ENCODE results near the gene FNIP2. TPM values are rescaled to one million over a fixed set of nuclear protein-coding genes. Genes with fewer than 3 reads are reported as not detected.
A peak's percentile ranks its signal among the peaks of the same experiment; 100 is the strongest.

The FNIP2 gene
- total RNA-seq, 3 donors from 2014 or later (not counting 1 experiment from before 2014, with no cell fraction given): 19.4 to 22.6 (median 21.8) TPM

- no peak overlapping the region for H3K4me3 ChIP-seq (ENCODE audit: low read length)
Measured at GRCh38 chr4:158778156-158778711, 9.4 kb downstream of the FNIP2 start.

GRCh38 chr4:158778712-158779111 lies 9.9 kb downstream of the FNIP2 start:
- Mint-ChIP-seq H3K4me1 (peaks cover 37 to 38% of the 10 kb centered on the region in 2 donors), H3K27ac (peak overlapping the region in 1 of 2 donors; percentile 87), H3K9me3 (no peaks in the 10 kb centered on the region), H3K27me3 (ENCODE audit: low read depth in 2 of 2) (no peaks in the 10 kb centered on the region), H3K4me3 (no peak overlapping the region), H3K36me3 (no peaks in the 10 kb centered on the region)
- ATAC-seq (no peak), DNase-seq (no peak)
- intact Hi-C loops (cut with micrococcal nuclease): loop anchor here (1.0 kb wide), 1 partner anchor 72 kb away; no protein-coding TSS in a partner anchor
- no peaks in the 10 kb centered on the region for H3K9me3 ChIP-seq (ENCODE audit: control insufficient read depth, insufficient read depth, low read length)
- TF ChIP-seq, protein P1, sequence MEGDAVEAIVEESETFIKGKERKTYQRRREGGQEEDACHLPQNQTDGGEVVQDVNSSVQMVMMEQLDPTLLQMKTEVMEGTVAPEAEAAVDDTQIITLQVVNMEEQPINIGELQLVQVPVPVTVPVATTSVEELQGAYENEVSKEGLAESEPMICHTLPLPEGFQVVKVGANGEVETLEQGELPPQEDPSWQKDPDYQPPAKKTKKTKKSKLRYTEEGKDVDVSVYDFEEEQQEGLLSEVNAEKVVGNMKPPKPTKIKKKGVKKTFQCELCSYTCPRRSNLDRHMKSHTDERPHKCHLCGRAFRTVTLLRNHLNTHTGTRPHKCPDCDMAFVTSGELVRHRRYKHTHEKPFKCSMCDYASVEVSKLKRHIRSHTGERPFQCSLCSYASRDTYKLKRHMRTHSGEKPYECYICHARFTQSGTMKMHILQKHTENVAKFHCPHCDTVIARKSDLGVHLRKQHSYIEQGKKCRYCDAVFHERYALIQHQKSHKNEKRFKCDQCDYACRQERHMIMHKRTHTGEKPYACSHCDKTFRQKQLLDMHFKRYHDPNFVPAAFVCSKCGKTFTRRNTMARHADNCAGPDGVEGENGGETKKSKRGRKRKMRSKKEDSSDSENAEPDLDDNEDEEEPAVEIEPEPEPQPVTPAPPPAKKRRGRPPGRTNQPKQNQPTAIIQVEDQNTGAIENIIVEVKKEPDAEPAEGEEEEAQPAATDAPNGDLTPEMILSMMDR (IDR thresholded peaks at IDR 0.05): no peak
- peaks cover 3% of the 10 kb centered on the region for H3K4me1 ChIP-seq (ENCODE audit: control insufficient read depth, insufficient read depth, low read length)
- H3K27ac ChIP-seq (ENCODE audit: low read length): no peak overlapping the region
- H3K4me3 ChIP-seq (ENCODE audit: low read length): no peak overlapping the region
- 93% methylated on average over 4 of the region's 4 CpGs for WGBS (ENCODE audit: insufficient coverage)
- H3K36me3 ChIP-seq (ENCODE audit: control insufficient read depth, insufficient read depth, low read length): no peaks in the 10 kb centered on the region
- no peaks in the 10 kb centered on the region for H3K27me3 ChIP-seq (ENCODE audit: control insufficient read depth, insufficient read depth, low read length)

More at GRCh38 chr4:158778156-158778711, 9.4 kb downstream of the FNIP2 start:
- Histone ChIP-seq H3K27me3 (ENCODE audit: control insufficient read depth, insufficient read depth, low read length) (no peaks in the 10 kb centered on the region), H3K27ac (ENCODE audit: low read length) (peak overlapping the region; percentile 26), H3K4me1 (ENCODE audit: control insufficient read depth, insufficient read depth, low read length) (peaks cover 3% of the 10 kb centered on the region), H3K9me3 (ENCODE audit: control insufficient read depth, insufficient read depth, low read length) (no peaks in the 10 kb centered on the region), H3K36me3 (ENCODE audit: control insufficient read depth, insufficient read depth, low read length) (no peaks in the 10 kb centered on the region)
- no peaks in the 10 kb centered on the region for H3K36me3 Mint-ChIP-seq
- no peaks in the 10 kb centered on the region for H3K9me3 Mint-ChIP-seq
- WGBS (ENCODE audit: insufficient coverage): no CpG with 5 or more reads among the region's 2 CpGs
- ATAC-seq: peak; percentile 79 to 83 (median 81)
- H3K27ac Mint-ChIP-seq: peak overlapping the region; percentile 63 to 87
- H3K4me3 Mint-ChIP-seq: peak overlapping the region; percentile 82
- no peaks in the 10 kb centered on the region for H3K27me3 Mint-ChIP-seq (ENCODE audit: low read depth in 2 of 2)
- H3K4me1 Mint-ChIP-seq: peaks cover 32 to 33% of the 10 kb centered on the region in 2 donors
- DNase-seq: peak in 1 of 2 donors; percentile 42
- intact Hi-C loops (cut with micrococcal nuclease): loop anchor here (1.0 kb wide), 1 partner anchor 72 kb away; no protein-coding TSS in a partner anchor
- TF ChIP-seq, protein P1 (IDR thresholded peaks at IDR 0.05): no peak

GRCh38 chr4:158781963-158782362 lies 13.1 kb downstream of the FNIP2 start:
- DNase-seq: no peak
- Mint-ChIP-seq H3K27ac (peak overlapping the region in 1 of 2 donors; percentile 27), H3K4me3 (no peak overlapping the region), H3K9me3 (no peaks in the 10 kb centered on the region), H3K4me1 (peaks cover 52 to 53% of the 10 kb centered on the region in 2 donors), H3K36me3 (no peaks in the 10 kb centered on the region), H3K27me3 (ENCODE audit: low read depth in 2 of 2) (no peaks in the 10 kb centered on the region)
- Histone ChIP-seq H3K27ac (ENCODE audit: low read length) (no peak overlapping the region), H3K27me3 (ENCODE audit: control insufficient read depth, insufficient read depth, low read length) (no peaks in the 10 kb centered on the region), H3K9me3 (ENCODE audit: control insufficient read depth, insufficient read depth, low read length) (no peaks in the 10 kb centered on the region), H3K4me1 (ENCODE audit: control insufficient read depth, insufficient read depth, low read length) (peaks cover 3% of the 10 kb centered on the region), H3K36me3 (ENCODE audit: control insufficient read depth, insufficient read depth, low read length) (no peaks in the 10 kb centered on the region), H3K4me3 (ENCODE audit: low read length) (no peak overlapping the region)
- 100% methylated on average over 1 of the region's 1 CpG for WGBS (ENCODE audit: insufficient coverage)
- intact Hi-C loops (cut with micrococcal nuclease): no loop called here
- ATAC-seq: no peak
- TF ChIP-seq, protein P1 (IDR thresholded peaks at IDR 0.05): no peak

Data from natural killer cell (primary cell).